Lung (tissue), 12 donors: ENCODE measurements around the gene ERBIN. TPM values are rescaled to one million over a fixed set of nuclear protein-coding genes. Genes with fewer than 3 reads are reported as not detected.
"Not testable (repeated sequence)": the region's sequence is repeated elsewhere in the genome, so short reads cannot be mapped to it uniquely, and the experiment has no call there.

Source experiments
- ATAC-seq: fragments of 200-7000 bp; cut with Tn5 transposase; one replicate; pipeline ENCODE4 v1.9.1; 2020; ENCODE audit warnings: moderate number of reproducible peaks; ENCODE audit not compliant: insufficient read depth, low FRiP score
- DNase-seq, 3 donors: peaks; one replicate each; pipeline ENCODE4 v3.0.0-alpha.2; 2013 to 2017
- H3K27ac ChIP-seq, 2 donors: one replicate each; pipeline ENCODE4 v1.5.1; 2013; ENCODE audit warnings: mild to moderate bottlenecking in 2 of 2, moderate library complexity in 2 of 2, control low read depth in 1 of 2, inconsistent platforms in 1 of 2, low read depth in 1 of 2, low read length in 1 of 2
- H3K27me3 ChIP-seq, 3 donors: one replicate each; pipeline ENCODE4 v1.5.1; 2013; ENCODE audit warnings: low read length in 2 of 3; ENCODE audit not compliant: control insufficient read depth in 3 of 3, insufficient read depth in 3 of 3
- H3K36me3 ChIP-seq, 4 donors: one replicate each; pipeline ENCODE4 v1.5.1; 2013; ENCODE audit warnings: low read length in 4 of 4, mild to moderate bottlenecking in 1 of 4, moderate library complexity in 1 of 4; ENCODE audit not compliant: control insufficient read depth in 4 of 4, insufficient read depth in 4 of 4
- H3K4me1 ChIP-seq, 5 donors: one replicate each; pipeline ENCODE4 v1.5.1; 2013; ENCODE audit warnings: low read length in 5 of 5, mild to moderate bottlenecking in 2 of 5, moderate library complexity in 1 of 5; ENCODE audit not compliant: control insufficient read depth in 5 of 5, insufficient read depth in 5 of 5
- H3K4me3 ChIP-seq: one replicate; pipeline ENCODE4 v1.5.1; 2013; ENCODE audit warnings: mild to moderate bottlenecking, control low read depth, moderate library complexity
- H3K9ac ChIP-seq, 2 donors: one replicate each; pipeline ENCODE4 v1.5.1; 2013; ENCODE audit warnings: low read length in 2 of 2, control low read depth in 1 of 2; ENCODE audit not compliant: insufficient read depth in 1 of 2
- H3K9me3 ChIP-seq, 4 donors: one replicate each; pipeline ENCODE4 v1.5.1; 2013; ENCODE audit warnings: low read length in 3 of 4, mild to moderate bottlenecking in 1 of 4, moderate library complexity in 1 of 4; ENCODE audit not compliant: control insufficient read depth in 4 of 4, insufficient read depth in 3 of 4
- CTCF ChIP-seq: IDR thresholded peaks from 2 replicates; pipeline ENCODE4 v1.5.1; 2012; ENCODE audit warnings: mild to moderate bottlenecking; ENCODE audit errors: control extremely low read depth, extremely low read depth
- WGBS, 2 donors: extraction: QIAGEN DNeasy Blood & Tissue Kit; methylation state at CpG; one replicate each; pipeline ENCODE4 v1.1.7; 2013; 5-methylcytosine and 5-hydroxymethylcytosine counted together
- polyA plus RNA-seq, 2 donors: library from polyadenylated mRNA; stranded (reverse); fragments of 200-250 nt; gene quantifications; one replicate each; pipeline ENCODE4 v1.2.1, GENCODE V29; 2013
- total RNA-seq, 2 donors: library from RNA; depleted of rRNA in 1 of 2; stranded (reverse); fragments of >200 nt in 1 of 2; gene quantifications; one replicate each; pipeline ENCODE4 v1.2.1, GENCODE V29; 2014 to 2021
- donor health status: control.
- donor health status: control.
- donor health status: Bipolar disorder and iron deficiency.
- donor health status: healthy.
- donor health status: DM: yes; HTN: yes; CAD: no.

ERBIN gene
- total and polyA plus RNA-seq, 4 donors: 13.8 to 235 (median 41.9) TPM

- 94 to 97% methylated on average over 1 of the region's 1 CpG for WGBS, 2 donors
- TF ChIP-seq CTCF: no peak
- Histone ChIP-seq H3K4me3 (no peak overlapping the region), H3K27ac (no peak overlapping the region), H3K27me3 (no peaks in the 10 kb centered on the region), H3K9me3 (no peaks in the 10 kb centered on the region), H3K9ac (no peak overlapping the region), H3K4me1 (peaks cover 0 to 5% (median 0%) of the 10 kb centered on the region in 5 donors), H3K36me3 (peaks cover 4 to 25% (median 18%) of the 10 kb centered on the region in 4 donors)
- ATAC-seq (no peak), DNase-seq (no peak)
Observed at GRCh38 chr5:66039701-66040100, 113.3 kb downstream of the ERBIN start.

- H3K36me3 ChIP-seq: peaks cover 5 to 23% (median 11%) of the 10 kb centered on the region in 4 donors
Observed at GRCh38 chr5:66041627-66042026, 115.3 kb downstream of the ERBIN start.

GRCh38 chr5:66057239-66057638, 130.9 kb downstream of the ERBIN start:
- Histone ChIP-seq H3K36me3 (peaks cover 4 to 20% (median 11%) of the 10 kb centered on the region in 4 donors), H3K4me3 (no peak overlapping the region), H3K9me3 (no peaks in the 10 kb centered on the region), H3K9ac (no peak overlapping the region), H3K27me3 (no peaks in the 10 kb centered on the region), H3K4me1 (peaks cover 0 to 2% (median 0%) of the 10 kb centered on the region in 5 donors), H3K27ac (no peak overlapping the region)
- DNase-seq (no peak), ATAC-seq (no peak)
- WGBS, 2 donors: 91 to 100% methylated on average over 1 of the region's 1 CpG
- no peak for TF ChIP-seq CTCF

More at GRCh38 chr5:66041627-66042026, 115.3 kb downstream of the ERBIN start:
- WGBS, 2 donors: 62 to 78% methylated on average over 1 of the region's 1 CpG
- no peaks in the 10 kb centered on the region for H3K9me3 ChIP-seq
- TF ChIP-seq CTCF: no peak
- DNase-seq: no peak
- H3K27me3 ChIP-seq: no peaks in the 10 kb centered on the region
- no peak for ATAC-seq
- H3K9ac ChIP-seq: no peak overlapping the region
- peaks cover 0 to 5% (median 0%) of the 10 kb centered on the region in 5 donors for H3K4me1 ChIP-seq
- H3K4me3 ChIP-seq: no peak overlapping the region
- no peak overlapping the region for H3K27ac ChIP-seq

- H3K4me1 ChIP-seq, H3K4me3 ChIP-seq, H3K27me3 ChIP-seq, H3K36me3 ChIP-seq, H3K9me3 ChIP-seq, H3K27ac ChIP-seq, DNase-seq, H3K9ac ChIP-seq, ATAC-seq: not testable (repeated sequence)
- 93 to 94% methylated on average over 2 of the region's 3 CpGs for WGBS, 2 donors
Observed at GRCh38 chr5:66061320-66061719, 134.9 kb downstream of the ERBIN start.

GRCh38 chr5:66063061-66063460, 136.7 kb downstream of the ERBIN start:
- ATAC-seq, H3K9me3 ChIP-seq: not testable (repeated sequence)
- 98 to 99% methylated on average over 13 of the region's 13 CpGs for WGBS, 2 donors

More at GRCh38 chr5:66063061-66063460, 136.7 kb downstream of the ERBIN start:
- H3K27me3 ChIP-seq, H3K4me1 ChIP-seq, H3K9ac ChIP-seq, H3K27ac ChIP-seq, H3K36me3 ChIP-seq, DNase-seq, H3K4me3 ChIP-seq: not testable (repeated sequence)
